K562 (cell line): ENCODE results near the gene KLHL6. TPM values are rescaled to one million over a fixed set of nuclear protein-coding genes. Genes with fewer than 3 reads are reported as not detected.

Source experiments
- ATAC-seq: fragments of 200-7000 bp; cut with Tn5 transposase; 3 replicates; pipeline ENCODE4 v1.9.1; 2020; ENCODE audit warnings: moderate library complexity
- BruUV-seq: library from RNA; stranded (reverse); fragments of 400-500 nt; replicated peaks from 2 replicates; lab custom pipeline; 2021; lab: Mats Ljungman, UMichigan
- CTCF ChIA-PET: fragments of 300-600 bp; formaldehyde crosslinking; extraction: SDS; loops from one replicate; lab custom pipeline; 2021; ENCODE audit warnings: low intra/inter-chr PET ratio; lab: Yijun Ruan, JAX
- POLR2A ChIA-PET: fragments of 300-600, 350-650 bp; sonication (Branson Sonifier 250); formaldehyde crosslinking; extraction: SDS; loops from one replicate; lab custom pipeline; 2021; ENCODE audit warnings: antibody characterized with exemption, inconsistent platforms; lab: Yijun Ruan, JAX
- DNase-seq, 4 experiments: peaks; one replicate each; pipeline versions ENCODE4 v3.0.0 to v3.0.0-alpha.2; 2011 to 2018; ENCODE audit warnings: low spot score in 3 of 4, mixed read lengths in 3 of 4; ENCODE audit errors: extremely low read depth in 1 of 4
- FAIRE-seq: peaks from 2 replicates; lab custom pipeline; 2011; peaks lifted over from hg19 to GRCh38; lab: Jason Lieb, UNC
- H2AFZ ChIP-seq: 2 replicates; pipeline ENCODE4 v1.6.0; 2011; ENCODE audit warnings: low read depth, low read length, control low read depth, inconsistent platforms
- H3K27ac ChIP-seq: fragments of 200-600 bp; 3 replicates; pipeline ENCODE4 v1.8.0; 2011; ENCODE audit warnings: low read depth, mild to moderate bottlenecking, control low read depth, inconsistent platforms, low read length, moderate library complexity, mixed read lengths; ENCODE audit errors: extremely low read depth
- H3K27me3 ChIP-seq, 2 experiments: fragments of 300-600 bp in 1 of 2; 2 replicates in 1 of 2; 3 replicates in 1 of 2; pipeline versions ENCODE4 v1.6.0 to v1.8.0; 2011; ENCODE audit warnings: inconsistent platforms in 2 of 2, low read length in 2 of 2, mild to moderate bottlenecking in 1 of 2, mixed read lengths in 1 of 2, moderate library complexity in 1 of 2; ENCODE audit not compliant: control insufficient read depth in 2 of 2, insufficient read depth in 2 of 2
- H3K36me3 ChIP-seq: fragments of 300-600 bp; 3 replicates; pipeline ENCODE4 v1.8.0; 2011; ENCODE audit warnings: mild to moderate bottlenecking, low read length, inconsistent platforms; ENCODE audit not compliant: control insufficient read depth, insufficient read depth
- H3K4me1 ChIP-seq, 2 experiments: fragments of 200-600 bp in 1 of 2; replicated peaks in 1 of 2; 2 replicates in 1 of 2; 3 replicates in 1 of 2; pipeline versions ENCODE4 v1.5.1 to v1.8.0; 2011; ENCODE audit warnings: inconsistent platforms in 2 of 2, low read length in 2 of 2, mild to moderate bottlenecking in 1 of 2, mixed read lengths in 1 of 2, moderate library complexity in 1 of 2; ENCODE audit not compliant: control insufficient read depth in 2 of 2, insufficient read depth in 2 of 2
- H3K4me2 ChIP-seq: 2 replicates; pipeline ENCODE4 v1.6.1; 2011; ENCODE audit warnings: low read length, control low read depth, inconsistent platforms, mixed read lengths; ENCODE audit not compliant: insufficient read depth
- H3K4me3 ChIP-seq: fragments of 200-600 bp; sonication (generic), shearing (Covaris generic); 2 replicates; pipeline ENCODE4 v1.5.1; 2016; ENCODE audit warnings: control low read depth, inconsistent platforms
- H3K79me2 ChIP-seq: fragments of 200-600 bp; 3 replicates; pipeline ENCODE4 v1.8.0; 2011; ENCODE audit warnings: low read length, inconsistent platforms; ENCODE audit not compliant: control insufficient read depth, insufficient read depth
- H3K9ac ChIP-seq, 2 experiments: 2 replicates each; pipeline versions ENCODE4 v1.6.0 to v1.6.1; 2011; ENCODE audit warnings: low read depth in 2 of 2, low read length in 2 of 2, control low read depth in 1 of 2, inconsistent platforms in 1 of 2, mild to moderate bottlenecking in 1 of 2, mixed read lengths in 1 of 2; ENCODE audit not compliant: insufficient read depth in 1 of 2
- H3K9me1 ChIP-seq: one replicate; pipeline ENCODE4 v1.6.0; 2011; ENCODE audit warnings: inconsistent platforms, mild to moderate bottlenecking, low read length, moderate library complexity; ENCODE audit not compliant: control insufficient read depth, insufficient read depth
- H3K9me3 ChIP-seq: replicated peaks from 2 replicates; pipeline ENCODE4 v1.5.1; 2011; ENCODE audit warnings: low read depth, low read length, inconsistent platforms; ENCODE audit not compliant: control insufficient read depth, insufficient read depth
- H4K20me1 ChIP-seq: replicated peaks from 2 replicates; pipeline ENCODE4 v1.6.1; 2011; ENCODE audit warnings: low read length, inconsistent platforms, mixed read lengths; ENCODE audit not compliant: control insufficient read depth, insufficient read depth
- CTCF ChIP-seq, 3 experiments: IDR thresholded peaks in 2 of 3; conservative IDR thresholded peaks in 1 of 3; 2 replicates each; pipeline ENCODE4 v1.5.1; 2011 to 2012; ENCODE audit warnings: low read length in 3 of 3, mild to moderate bottlenecking in 3 of 3, control low read depth in 2 of 3, improper control_type of control experiment in 1 of 3, inconsistent platforms in 1 of 3, low read depth in 1 of 3, mixed read lengths in 1 of 3, moderate library complexity in 1 of 3; ENCODE audit not compliant: insufficient read depth in 2 of 3
- HMBOX1 ChIP-seq: sonication (generic); IDR thresholded peaks from 2 replicates; pipeline ENCODE4 v1.6.1; 2016
- POLR2AphosphoS2 ChIP-seq: IDR thresholded peaks from 2 replicates; pipeline ENCODE4 v1.6.1; 2012; ENCODE audit warnings: low read length, improper control_type of control experiment
- WGBS: fragments of 100-300 bp; shearing (Covaris generic); methylation state at CpG from one replicate; pipeline ENCODE4 v1.1.6; 2016; ENCODE audit warnings: low coverage, mixed read lengths; ENCODE audit not compliant: insufficient coverage; ENCODE audit errors: missing lambda C conversion rate; 5-methylcytosine and 5-hydroxymethylcytosine counted together
- in situ Hi-C: fragments of 300-500 bp; cut with MboI; formaldehyde crosslinking; loops from 4 replicates; pipeline ENCODE4 v1.15.0; 2018; ENCODE audit warnings: inconsistent platforms, mixed read lengths
- intact Hi-C: fragments of 100-400 bp; cut with micrococcal nuclease; formaldehyde crosslinking; loops from 2 replicates; pipeline ENCODE4 v1.14.2; 2022
- polyA plus RNA-seq, 8 experiments: library from polyadenylated mRNA; depleted of rRNA in 4 of 8; stranded (reverse) in 5 of 8; unstranded in 3 of 8; fragments of >200 nt; fragmentation: Nextera tagmentation in 2 of 8; fragmentation: Illumina TruSeq in 1 of 8; extraction: Ambion mirVana in 2 of 8; extraction: Trizol in 1 of 8; gene quantifications; 2 replicates each; pipeline versions ENCODE4 v1.2.1 to v1.2.3, GENCODE V29; 2011 to 2014; ENCODE audit warnings: inconsistent platforms in 1 of 8, missing spikeins in 1 of 8
- total RNA-seq, 7 experiments: library from RNA; depleted of rRNA in 6 of 7; stranded (reverse); fragments of >200 nt in 6 of 7; fragmentation: Illumina TruSeq in 2 of 7; extraction: Trizol in 2 of 7; gene quantifications; 2 replicates each; pipeline versions ENCODE4 v1.2.1 to v1.2.3, GENCODE V29; 2011 to 2021; ENCODE audit warnings: low replicate concordance in 1 of 7

KLHL6 gene
- total and polyA plus RNA-seq, 9 of the 15 experiments (the other 6 are each of a cell fraction or from before 2014, with no cell fraction given) = 0.18 to 2.1 (median 1.4) TPM

- no peaks in the 10 kb centered on the region for H4K20me1 ChIP-seq
- ATAC-seq = peak; percentile 78
- H3K27me3 ChIP-seq = no peaks in the 10 kb centered on the region
- peaks cover 22% of the 10 kb centered on the region; the same call in 2 of the 3 replicates for H3K36me3 ChIP-seq
- H3K79me2 ChIP-seq = peaks cover 31% of the 10 kb centered on the region
- no TSS peak for BruUV-seq
- peak overlapping the region; percentile 23 for H2AFZ ChIP-seq
- CTCF ChIA-PET = no interaction called here
- peak overlapping the region; percentile 37; the same call in 2 of the 3 replicates for H3K27ac ChIP-seq
- intact Hi-C loops (loop anchor here (5.0 kb wide), 2 partner anchors 37 to 57 kb away; no protein-coding TSS in a partner anchor), in situ Hi-C loops (no loop called here)
- peak; percentile 23 to 81 (median 40) for DNase-seq
- H3K4me2 ChIP-seq = peak overlapping the region; percentile 79
- H3K9me1 ChIP-seq = no peaks in the 10 kb centered on the region
- H3K9me3 ChIP-seq = peaks cover 4% of the 10 kb centered on the region; the same call in 1 of the 2 replicates
- TF ChIP-seq CTCF (IDR thresholded peaks at IDR 0.05 in 2 of 3, conservative IDR thresholded peaks at IDR 0.05 in 1 of 3; ENCODE audit: insufficient read depth in 2 of 3, low read depth in 1 of 3, low read length in 3 of 3) (0 out of 6 replicates have a peak, but pooled peaks of 1 of the 3 experiments have one; percentile 18), HMBOX1 (peak; percentile 95), POLR2AphosphoS2 (no peak)
- H3K4me3 ChIP-seq = peak overlapping the region; percentile 21; the same call in 1 of the 2 replicates
- POLR2A ChIA-PET = interaction anchor here (0.5 to 3.6 kb wide), 6 partner anchors 10 to 188 kb away, joined by 3 to 19 read pairs (median 4); no protein-coding TSS in a partner anchor
- peaks cover 0 to 7% of the 10 kb centered on the region in 2 experiments; a peak in 2 of 5 replicates for H3K4me1 ChIP-seq
- peak; percentile 82 for FAIRE-seq
- 6% methylated on average over 4 of the region's 4 CpGs for WGBS
- H3K9ac ChIP-seq = peak overlapping the region in 1 of 2 experiments; percentile 79; a peak in 3 of 4 replicates
These were observed 106.1 kb downstream of the KLHL6 start for GRCh38 chr3:183449391-183449790.
